HEK293T (cell line): Measurements from ENCODE around the gene FILIP1L.

Source experiments
- ELF4 ChIP-seq: fragments of 450-650 bp; IDR thresholded peaks from 2 replicates; pipeline ENCODE4 v1.6.1; 2017; ENCODE audit warnings: antibody characterized with exemption
- FOXK2 ChIP-seq: fragments of 450-650 bp; IDR thresholded peaks from 2 replicates; pipeline ENCODE4 v1.6.1; 2016; ENCODE audit warnings: mild to moderate bottlenecking
- SP1 ChIP-seq: fragments of 450-650 bp; IDR thresholded peaks from 2 replicates; pipeline ENCODE4 v1.6.1; 2017

DNA sequence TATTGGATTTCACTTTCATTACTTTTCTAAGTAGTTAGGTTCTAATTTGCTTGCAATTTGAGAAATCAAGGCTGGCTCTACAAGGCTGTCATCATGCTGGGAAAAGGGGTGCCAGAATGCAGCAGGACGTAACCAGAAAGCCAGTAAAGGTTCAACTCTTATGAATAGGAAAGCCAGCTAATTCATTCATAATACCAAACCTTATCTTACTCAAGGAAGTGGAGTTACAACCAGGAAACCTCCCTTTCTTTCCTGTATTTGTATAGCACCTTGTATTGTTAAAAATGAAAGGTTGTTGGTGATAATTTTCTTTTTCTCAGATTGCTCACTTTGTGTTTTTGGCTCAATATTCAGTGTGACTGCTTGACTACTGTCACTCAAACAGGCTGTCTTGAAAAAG lies 109.4 kb downstream of the FILIP1L start:
- TF ChIP-seq SP1 (no peak), FOXK2 (no peak), ELF4 (no peak)
